K562 (cell line): ENCODE data around the gene ERGIC1. TPM values are rescaled to one million over a fixed set of nuclear protein-coding genes. Genes with fewer than 3 reads are reported as not detected.

Experiments used
- CC2D1A ChIP-seq: fragments of 450-650 bp; IDR thresholded peaks from 2 replicates; pipeline ENCODE4 v1.6.1; 2017; ENCODE audit warnings: mild to moderate bottlenecking
- CXXC5 ChIP-seq: fragments of 250-450 bp; sonication (Bioruptor Pico); IDR thresholded peaks from 2 replicates; pipeline ENCODE4 v1.8.0; 2022; ENCODE audit warnings: inconsistent platforms, mild to moderate bottlenecking, moderate library complexity
- JUND ChIP-seq, 2 experiments: IDR thresholded peaks; 2 replicates in 1 of 2; 3 replicates in 1 of 2; pipeline ENCODE4 v1.6.1; 2011; ENCODE audit warnings: borderline replicate concordance in 2 of 2, low read depth in 2 of 2, low read length in 2 of 2, improper control_type of control experiment in 1 of 2, missing biosample characterization in 1 of 2, missing genetic modification characterization in 1 of 2, missing genetic modification reagents in 1 of 2
- REST ChIP-seq, 2 experiments: fragments of 450-650 bp; formaldehyde crosslinking in 1 of 2; IDR thresholded peaks; 2 replicates each; pipeline versions ENCODE4 v1.4.0 to v1.6.1; 2014 to 2020; ENCODE audit warnings: mild to moderate bottlenecking in 2 of 2, borderline replicate concordance in 1 of 2, low read depth in 1 of 2
- STAG1 ChIP-seq: sonication (generic); formaldehyde crosslinking; IDR thresholded peaks from 2 replicates; pipeline ENCODE4 v1.5.0; 2020; ENCODE audit warnings: missing genetic modification reagents, borderline replicate concordance
- ZBTB26 ChIP-seq: fragments of 450-650 bp; formaldehyde crosslinking; IDR thresholded peaks from 2 replicates; pipeline ENCODE4 v1.4.0; 2022; ENCODE audit warnings: missing genetic modification characterization
- ZBTB7A ChIP-seq: IDR thresholded peaks from 2 replicates; pipeline ENCODE4 v1.6.1; 2011; ENCODE audit warnings: low read depth, mild to moderate bottlenecking, low read length, moderate library complexity, borderline replicate concordance; ENCODE audit not compliant: control insufficient read depth
- ZNF384 ChIP-seq: IDR thresholded peaks from 2 replicates; pipeline ENCODE4 v1.6.1; 2012; ENCODE audit warnings: low read depth, low read length, improper control_type of control experiment
- ZSCAN29 ChIP-seq: fragments of 450-650 bp; IDR thresholded peaks from 2 replicates; pipeline ENCODE4 v1.6.1; 2017
- polyA plus RNA-seq, 8 experiments: library from polyadenylated mRNA; depleted of rRNA in 4 of 8; stranded (reverse) in 5 of 8; unstranded in 3 of 8; fragments of >200 nt; fragmentation: Nextera tagmentation in 2 of 8; fragmentation: Illumina TruSeq in 1 of 8; extraction: Ambion mirVana in 2 of 8; extraction: Trizol in 1 of 8; gene quantifications; 2 replicates each; pipeline versions ENCODE4 v1.2.1 to v1.2.3, GENCODE V29; 2011 to 2014; ENCODE audit warnings: inconsistent platforms in 1 of 8, missing spikeins in 1 of 8
- total RNA-seq, 7 experiments: library from RNA; depleted of rRNA in 6 of 7; stranded (reverse); fragments of >200 nt in 6 of 7; fragmentation: Illumina TruSeq in 2 of 7; extraction: Trizol in 2 of 7; gene quantifications; 2 replicates each; pipeline versions ENCODE4 v1.2.1 to v1.2.3, GENCODE V29; 2011 to 2021; ENCODE audit warnings: low replicate concordance in 1 of 7
- TF ChIP-seq, protein P1 (sequence below): IDR thresholded peaks from 2 replicates; pipeline ENCODE4 v1.6.1; 2011; ENCODE audit warnings: borderline replicate concordance, low read depth, mild to moderate bottlenecking, moderate library complexity, low read length; ENCODE audit not compliant: insufficient read depth, poor library complexity, severe bottlenecking
- TF ChIP-seq, protein P2 (sequence below): sonication (generic); formaldehyde crosslinking; IDR thresholded peaks from 2 replicates; pipeline ENCODE4 v1.8.0; 2022; ENCODE audit warnings: mild to moderate bottlenecking, missing genetic modification reagents

The ERGIC1 gene
- total and polyA plus RNA-seq, 9 of the 15 experiments (the other 6 are each of a cell fraction or from before 2014, with no cell fraction given) = 5.5 to 68.4 (median 36.4) TPM

GRCh38 chr5:172902497-172903472 is 68.7 kb downstream of the ERGIC1 start (continued):
- TF ChIP-seq, protein P1, sequence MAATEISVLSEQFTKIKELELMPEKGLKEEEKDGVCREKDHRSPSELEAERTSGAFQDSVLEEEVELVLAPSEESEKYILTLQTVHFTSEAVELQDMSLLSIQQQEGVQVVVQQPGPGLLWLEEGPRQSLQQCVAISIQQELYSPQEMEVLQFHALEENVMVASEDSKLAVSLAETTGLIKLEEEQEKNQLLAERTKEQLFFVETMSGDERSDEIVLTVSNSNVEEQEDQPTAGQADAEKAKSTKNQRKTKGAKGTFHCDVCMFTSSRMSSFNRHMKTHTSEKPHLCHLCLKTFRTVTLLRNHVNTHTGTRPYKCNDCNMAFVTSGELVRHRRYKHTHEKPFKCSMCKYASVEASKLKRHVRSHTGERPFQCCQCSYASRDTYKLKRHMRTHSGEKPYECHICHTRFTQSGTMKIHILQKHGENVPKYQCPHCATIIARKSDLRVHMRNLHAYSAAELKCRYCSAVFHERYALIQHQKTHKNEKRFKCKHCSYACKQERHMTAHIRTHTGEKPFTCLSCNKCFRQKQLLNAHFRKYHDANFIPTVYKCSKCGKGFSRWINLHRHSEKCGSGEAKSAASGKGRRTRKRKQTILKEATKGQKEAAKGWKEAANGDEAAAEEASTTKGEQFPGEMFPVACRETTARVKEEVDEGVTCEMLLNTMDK = peak; percentile 11
- TF ChIP-seq REST (IDR thresholded peaks at IDR 0.05; ENCODE audit: borderline replicate concordance) = peak; percentile 78; the same call in 1 of the 2 replicates
- TF ChIP-seq REST (CRISPR knock-in tag; IDR thresholded peaks at IDR 0.05; ENCODE audit: low read depth) = no peak
- TF ChIP-seq JUND (IDR thresholded peaks at IDR 0.05; ENCODE audit: borderline replicate concordance, low read depth, low read length) = peak; percentile 36; the same call in 1 of the 2 replicates
- TF ChIP-seq JUND (tag; IDR thresholded peaks at IDR 0.05; ENCODE audit: borderline replicate concordance, low read depth, low read length) = no peak; the same call in 2 of the 3 replicates
- TF ChIP-seq, protein P2, sequence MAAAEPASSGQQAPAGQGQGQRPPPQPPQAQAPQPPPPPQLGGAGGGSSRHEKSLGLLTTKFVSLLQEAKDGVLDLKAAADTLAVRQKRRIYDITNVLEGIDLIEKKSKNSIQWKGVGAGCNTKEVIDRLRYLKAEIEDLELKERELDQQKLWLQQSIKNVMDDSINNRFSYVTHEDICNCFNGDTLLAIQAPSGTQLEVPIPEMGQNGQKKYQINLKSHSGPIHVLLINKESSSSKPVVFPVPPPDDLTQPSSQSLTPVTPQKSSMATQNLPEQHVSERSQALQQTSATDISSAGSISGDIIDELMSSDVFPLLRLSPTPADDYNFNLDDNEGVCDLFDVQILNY (CRISPR knock-in tag) = no peak
- 0 out of 2 replicates have a peak, but pooled peaks have one; percentile 31 for TF ChIP-seq CC2D1A
- no peak for TF ChIP-seq ZBTB26
- 0 out of 2 replicates have a peak, but pooled peaks have one; percentile 16 for TF ChIP-seq ZNF384
- peak; percentile 11; the same call in 1 of the 2 replicates for TF ChIP-seq CXXC5
- TF ChIP-seq STAG1 (CRISPR knock-in tag) = peak; percentile 67; the same call in 1 of the 2 replicates
- peak; percentile 67; the same call in 1 of the 2 replicates for TF ChIP-seq ZBTB7A
- no peak for TF ChIP-seq ZSCAN29
